Esophagus (tissue), 2 donors: ENCODE measurements around the gene ADGRL4. TPM values are rescaled to one million over a fixed set of nuclear protein-coding genes. Genes with fewer than 3 reads are reported as not detected.
"Not testable (repeated sequence)": the region's sequence is repeated elsewhere in the genome, so short reads cannot be mapped to it uniquely, and the experiment has no call there.

Experiments
- H3K27ac ChIP-seq, 2 donors: one replicate each; pipeline ENCODE4 v1.5.1; 2013; ENCODE audit warnings: low read depth in 2 of 2, mild to moderate bottlenecking in 2 of 2, inconsistent platforms in 1 of 2, low read length in 1 of 2, moderate library complexity in 1 of 2
- H3K27me3 ChIP-seq, 2 donors: one replicate each; pipeline ENCODE4 v1.6.1; 2013; ENCODE audit warnings: low read length in 2 of 2, control low read depth in 1 of 2, mild to moderate bottlenecking in 1 of 2; ENCODE audit not compliant: insufficient read depth in 2 of 2, control insufficient read depth in 1 of 2
- H3K36me3 ChIP-seq, 2 donors: one replicate each; pipeline ENCODE4 v1.6.1; 2013; ENCODE audit warnings: low read length in 1 of 2; ENCODE audit not compliant: control insufficient read depth in 2 of 2, insufficient read depth in 2 of 2
- H3K4me1 ChIP-seq, 2 donors: one replicate each; pipeline ENCODE4 v1.6.1; 2013; ENCODE audit warnings: low read length in 1 of 2; ENCODE audit not compliant: control insufficient read depth in 2 of 2, insufficient read depth in 2 of 2
- H3K4me3 ChIP-seq, 2 donors: one replicate each; pipeline ENCODE4 v1.5.1; 2013; ENCODE audit warnings: low read length in 2 of 2, mild to moderate bottlenecking in 2 of 2, low read depth in 1 of 2, moderate library complexity in 1 of 2
- H3K9me3 ChIP-seq, 2 donors: one replicate each; pipeline ENCODE4 v1.6.1; 2013; ENCODE audit warnings: mild to moderate bottlenecking in 2 of 2, low read depth in 1 of 2, low read length in 1 of 2, moderate library complexity in 1 of 2; ENCODE audit not compliant: control insufficient read depth in 2 of 2, insufficient read depth in 1 of 2
- WGBS, 2 donors: extraction: QIAGEN DNeasy Blood & Tissue Kit; methylation state at CpG; one replicate each; pipeline ENCODE4 v1.1.7; 2013; 5-methylcytosine and 5-hydroxymethylcytosine counted together
- polyA plus RNA-seq, 2 donors: library from polyadenylated mRNA; stranded (reverse); fragments of 200-250 nt; gene quantifications; one replicate each; pipeline ENCODE4 v1.2.3, GENCODE V29; 2013
- donor health status: healthy with polysubstance abuse.
- donor health status: Bipolar disorder and iron deficiency.

Gene ADGRL4
- polyA plus RNA-seq, 2 donors: 1.1 to 2.4 TPM

GRCh38 chr1:79037085-79037484 lies 30.6 kb upstream of the ADGRL4 start:
- H3K36me3 ChIP-seq: no peaks in the 10 kb centered on the region
- H3K4me3 ChIP-seq: no peak overlapping the region
- no peak overlapping the region for H3K27ac ChIP-seq
- H3K27me3 ChIP-seq: no peaks in the 10 kb centered on the region
- WGBS, 2 donors: 58 to 75% methylated on average over 2 of the region's 2 CpGs
- H3K4me1 ChIP-seq: no peaks in the 10 kb centered on the region
- peaks cover 3 to 7% of the 10 kb centered on the region in 2 donors for H3K9me3 ChIP-seq

- Histone ChIP-seq H3K27me3 (no peaks in the 10 kb centered on the region), H3K9me3 (no peaks in the 10 kb centered on the region), H3K4me1 (no peaks in the 10 kb centered on the region), H3K36me3 (no peaks in the 10 kb centered on the region), H3K4me3 (no peak overlapping the region), H3K27ac (no peak overlapping the region)
- 70 to 75% methylated on average over 2 of the region's 2 CpGs for WGBS, 2 donors
Observed at GRCh38 chr1:79012500-79012899, 6.0 kb upstream of the ADGRL4 start.

GRCh38 chr1:79010589-79010988 lies 4.1 kb upstream of the ADGRL4 start:
- Histone ChIP-seq H3K27ac (no peak overlapping the region), H3K4me1 (no peaks in the 10 kb centered on the region), H3K9me3 (peaks cover 3 to 4% of the 10 kb centered on the region in 2 donors), H3K4me3 (no peak overlapping the region), H3K36me3 (no peaks in the 10 kb centered on the region), H3K27me3 (no peaks in the 10 kb centered on the region)
- 82 to 89% methylated on average over 4 of the region's 4 CpGs for WGBS, 2 donors

- 71 to 73% methylated on average over 4 of the region's 4 CpGs for WGBS, 2 donors
- peaks cover 3 to 4% of the 10 kb centered on the region in 2 donors for H3K9me3 ChIP-seq
- no peaks in the 10 kb centered on the region for H3K4me1 ChIP-seq
- H3K27ac ChIP-seq: no peak overlapping the region
- H3K27me3 ChIP-seq: no peaks in the 10 kb centered on the region
- H3K36me3 ChIP-seq: no peaks in the 10 kb centered on the region
- H3K4me3 ChIP-seq: peak overlapping the region in 1 of 2 donors; percentile 9
Observed at GRCh38 chr1:79005945-79006344, 585 bp downstream of the ADGRL4 start.

GRCh38 chr1:79004916-79005315 lies 1.6 kb downstream of the ADGRL4 start:
- Histone ChIP-seq H3K4me1 (no peaks in the 10 kb centered on the region), H3K4me3 (no peak overlapping the region), H3K9me3 (peaks cover 3 to 4% of the 10 kb centered on the region in 2 donors), H3K36me3 (no peaks in the 10 kb centered on the region), H3K27me3 (no peaks in the 10 kb centered on the region), H3K27ac (no peak overlapping the region)
- 90% methylated on average over 3 of the region's 3 CpGs for whole genome bisulfite sequencing, 2 donors

GRCh38 chr1:78996791-78997190 lies 9.7 kb downstream of the ADGRL4 start:
- 53 to 79% methylated on average over 1 of the region's 1 CpG for WGBS, 2 donors
- no peak overlapping the region for H3K27ac ChIP-seq

GRCh38 chr1:78987042-78987441 lies 19.5 kb downstream of the ADGRL4 start:
- 67 to 68% methylated on average over 2 of the region's 2 CpGs for WGBS, 2 donors
- H3K4me3 ChIP-seq: no peak overlapping the region
- H3K36me3 ChIP-seq: no peaks in the 10 kb centered on the region

More at GRCh38 chr1:78996791-78997190, 9.7 kb downstream of the ADGRL4 start:
- Histone ChIP-seq H3K9me3 (no peaks in the 10 kb centered on the region), H3K4me1 (no peaks in the 10 kb centered on the region), H3K27me3 (no peaks in the 10 kb centered on the region), H3K36me3 (no peaks in the 10 kb centered on the region), H3K4me3 (no peak overlapping the region)

GRCh38 chr1:78980511-78980910 lies 26.0 kb downstream of the ADGRL4 start:
- Histone ChIP-seq H3K4me3 (no peak overlapping the region), H3K27ac (no peak overlapping the region), H3K9me3 (no peaks in the 10 kb centered on the region), H3K36me3 (no peaks in the 10 kb centered on the region), H3K27me3 (no peaks in the 10 kb centered on the region), H3K4me1 (no peaks in the 10 kb centered on the region)
- WGBS, 2 donors: 60 to 69% methylated on average over 3 of the region's 3 CpGs

More at GRCh38 chr1:78987042-78987441, 19.5 kb downstream of the ADGRL4 start:
- H3K9me3 ChIP-seq: no peaks in the 10 kb centered on the region
- no peaks in the 10 kb centered on the region for H3K27me3 ChIP-seq
- no peak overlapping the region for H3K27ac ChIP-seq
- H3K4me1 ChIP-seq: no peaks in the 10 kb centered on the region

- H3K4me3 ChIP-seq: no peak overlapping the region
- no peaks in the 10 kb centered on the region for H3K4me1 ChIP-seq
- no peaks in the 10 kb centered on the region for H3K27me3 ChIP-seq
- WGBS, 2 donors: 69 to 82% methylated on average over 2 of the region's 2 CpGs
- no peaks in the 10 kb centered on the region for H3K36me3 ChIP-seq
- H3K27ac ChIP-seq: no peak overlapping the region
- peaks cover 0 to 2% of the 10 kb centered on the region in 2 donors for H3K9me3 ChIP-seq
Observed at GRCh38 chr1:78972723-78973122, 33.8 kb downstream of the ADGRL4 start.

GRCh38 chr1:78967091-78967490 lies 39.4 kb downstream of the ADGRL4 start:
- not testable (repeated sequence) for H3K36me3 ChIP-seq, H3K4me1 ChIP-seq, H3K4me3 ChIP-seq, H3K27me3 ChIP-seq, H3K9me3 ChIP-seq, H3K27ac ChIP-seq
